Renal cortex interstitium (tissue), 11 donors: ENCODE data around the gene TXNDC17. TPM values are rescaled to one million over a fixed set of nuclear protein-coding genes. Genes with fewer than 3 reads are reported as not detected.

Source experiments
- DNase-seq, 11 donors: peaks; one replicate each; pipeline ENCODE4 v3.0.0-alpha.2; 2013; ENCODE audit warnings: low read depth in 9 of 11, low spot score in 4 of 11; ENCODE audit errors: extremely low read depth in 1 of 11
- polyA plus RNA-seq, 3 donors: library from polyadenylated mRNA; unstranded; fragments of 120-200 nt; gene quantifications; one replicate each; pipeline ENCODE4 v1.2.1, GENCODE V29; 2013; ENCODE audit not compliant: insufficient read length in 3 of 3

Gene TXNDC17
- polyA plus RNA-seq, 3 donors, result 80.4 to 104 (median 96.3) TPM

- DNase-seq, result no peak
These were observed 29.6 kb upstream of the TXNDC17 start for GRCh38 chr17:6611231-6611630.

DNA sequence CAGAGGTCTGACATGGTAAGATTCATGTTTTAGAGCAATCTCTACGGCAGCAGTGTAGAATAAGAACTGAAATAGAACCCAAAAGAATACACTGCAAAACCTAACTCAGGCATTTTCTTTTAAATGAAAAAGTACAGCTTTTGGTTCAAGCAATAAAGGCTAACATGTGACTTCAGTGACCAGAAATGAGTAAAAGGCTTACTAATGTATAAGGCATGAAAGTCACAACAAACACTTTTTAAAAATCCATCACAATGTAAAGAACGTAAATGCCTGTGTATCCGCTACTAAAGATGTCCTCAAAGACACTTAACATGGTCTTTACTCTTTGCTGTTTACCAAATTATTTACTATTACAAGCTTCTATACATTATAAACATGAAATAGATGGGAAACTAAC is 16.9 kb upstream of the TXNDC17 start:
- DNase-seq, result no peak

GRCh38 chr17:6626616-6627015 is 14.2 kb upstream of the TXNDC17 start:
- no peak for DNase-seq

GRCh38 chr17:6627019-6627418 is 13.8 kb upstream of the TXNDC17 start:
- no peak for DNase-seq

GRCh38 chr17:6630390-6630789 is 10.5 kb upstream of the TXNDC17 start:
- DNase-seq, result no peak

DNA sequence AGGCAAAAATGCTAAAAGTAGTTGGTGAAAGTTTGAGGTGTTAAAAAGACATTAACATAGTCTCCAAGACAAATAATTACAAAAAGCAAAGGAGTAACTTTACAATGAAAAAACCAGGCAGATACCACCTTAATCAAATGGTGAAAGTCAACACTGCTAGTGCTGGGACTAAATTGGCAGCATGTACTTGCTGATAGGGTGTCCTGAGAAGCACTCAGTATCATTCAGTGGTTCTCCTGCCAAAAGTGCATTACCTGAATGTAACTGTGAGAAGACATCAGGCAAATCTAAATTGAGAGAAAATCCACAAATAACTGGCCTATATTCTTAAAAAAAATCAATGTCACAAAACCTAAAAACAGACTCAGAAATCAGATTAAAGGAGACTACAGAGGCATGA is 8.3 kb upstream of the TXNDC17 start:
- no peak for DNase-seq

DNA sequence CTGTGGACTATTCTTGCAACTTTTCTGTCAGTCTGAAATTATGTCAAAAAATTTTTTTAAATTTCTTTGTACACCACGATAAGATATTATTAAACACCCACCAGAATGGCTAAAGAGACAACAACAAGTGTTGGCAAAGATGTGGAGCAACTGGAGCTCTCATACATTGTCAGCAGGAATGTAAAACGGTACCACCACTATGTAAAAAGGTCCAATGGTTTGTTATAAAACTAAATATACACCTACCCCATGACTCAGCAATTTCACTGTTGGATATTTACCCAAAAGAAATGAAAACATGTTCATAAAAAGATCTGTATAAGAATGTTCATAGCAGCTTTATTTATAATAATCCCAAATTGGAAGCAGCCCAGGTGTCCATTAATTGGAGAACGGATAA is 7.6 kb upstream of the TXNDC17 start:
- no peak for DNase-seq

GRCh38 chr17:6636105-6636504 is 4.8 kb upstream of the TXNDC17 start:
- no peak for DNase-seq

GRCh38 chr17:6636616-6637457 is 4.0 kb upstream of the TXNDC17 start:
- no peak for DNase-seq

DNA sequence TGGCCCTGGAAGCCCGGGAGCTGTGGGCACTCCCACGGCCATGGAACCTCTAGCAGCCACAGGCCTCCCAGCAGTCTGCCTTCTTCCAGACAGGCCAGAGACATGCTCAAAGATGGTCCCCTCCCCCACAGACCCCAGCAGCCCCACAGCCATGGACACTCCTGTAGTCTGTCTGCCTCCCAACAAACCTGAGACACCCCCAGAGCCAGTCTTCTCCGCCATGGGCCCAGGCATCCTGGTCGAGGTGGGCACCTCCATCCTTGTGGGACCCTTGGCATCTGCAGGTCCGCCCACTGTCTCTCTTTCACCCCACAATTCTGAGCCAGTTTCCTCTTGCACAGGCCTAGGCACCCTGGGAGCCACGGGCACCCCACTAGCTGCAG is 3.4 kb upstream of the TXNDC17 start:
- DNase-seq, result no peak

- DNase-seq, result no peak
These were observed 2.6 kb upstream of the TXNDC17 start for GRCh38 chr17:6638046-6638908.

DNA sequence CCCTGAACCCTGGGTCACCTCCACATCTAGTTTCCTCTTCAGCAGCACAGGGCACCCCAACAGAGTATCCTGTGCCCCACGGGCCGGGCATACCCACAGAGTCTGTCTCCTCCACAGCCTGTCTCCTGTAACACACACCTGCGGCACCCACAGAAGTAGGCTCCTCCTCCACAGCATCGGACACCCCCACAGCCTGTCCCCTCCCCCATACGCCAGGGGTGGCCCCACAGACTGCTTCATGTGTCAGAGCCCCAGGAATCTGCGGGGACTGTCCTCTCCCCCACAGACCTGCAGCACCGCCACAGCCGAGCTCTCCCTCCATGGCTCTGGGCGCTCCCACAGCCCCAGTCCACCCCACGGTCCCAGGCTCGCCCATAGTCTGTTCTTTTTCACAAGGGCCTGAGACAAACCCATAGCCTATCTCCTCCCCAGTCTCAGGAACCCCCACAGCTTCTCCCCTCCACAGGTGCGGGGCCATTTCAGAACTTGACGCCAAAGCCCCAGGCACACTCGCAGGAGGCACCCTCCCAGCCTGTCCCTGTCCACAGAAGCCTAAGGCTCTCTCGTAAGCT is 1.8 kb upstream of the TXNDC17 start:
- DNase-seq, result no peak

GRCh38 chr17:6639586-6640535 is 999 bp upstream of the TXNDC17 start:
- no peak for DNase-seq

- DNase-seq, result no peak
These were observed 495 bp downstream of the TXNDC17 start for GRCh38 chr17:6641247-6641863.

- no peak for DNase-seq
These were observed 1.7 kb downstream of the TXNDC17 start for GRCh38 chr17:6642592-6642991.

- DNase-seq, result no peak
These were observed 2.7 kb downstream of the TXNDC17 start for GRCh38 chr17:6643451-6644125.

GRCh38 chr17:6648181-6648580 is 7.3 kb downstream of the TXNDC17 start:
- no peak for DNase-seq

DNA sequence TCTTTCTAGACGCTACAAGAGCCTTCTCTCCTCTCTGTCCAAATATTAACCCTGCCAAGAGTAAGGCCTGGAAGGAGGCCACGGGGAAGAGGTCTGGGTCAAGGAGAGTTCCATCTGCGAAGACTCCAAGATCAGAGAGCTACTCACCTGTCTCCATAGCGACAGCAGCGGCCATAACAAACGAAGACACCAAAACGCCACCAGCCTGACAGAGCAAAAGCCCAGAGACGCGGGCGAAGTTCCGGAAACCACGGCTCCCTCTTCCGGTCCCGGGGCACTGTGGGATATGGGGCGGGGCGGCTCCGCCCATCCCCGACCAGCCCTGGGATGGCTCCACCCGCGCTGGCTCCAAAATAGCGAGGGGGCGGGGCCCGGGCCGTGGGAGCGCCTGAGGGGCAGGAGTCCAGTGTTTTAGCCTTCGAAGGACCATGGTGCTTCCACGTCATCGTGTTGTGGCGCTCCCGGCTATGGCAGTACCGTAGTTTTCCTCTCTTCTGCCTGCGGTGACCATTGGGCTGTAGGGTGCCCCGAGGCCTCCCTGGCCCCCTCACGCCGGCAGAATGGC is 10.6 kb downstream of the TXNDC17 start, which contains the start of the genes C17orf100 and MED31:
Gene C17orf100 (plus strand): TSS at position 409 of the 565 bp plus-strand sequence. CDS start 152 bp downstream, at position 561.
Gene MED31 (minus strand): TSS at position 252 of the 565 bp plus-strand sequence. CDS start 77 bp downstream, at position 175.
- peak; percentile 76 to 92 (median 90) for DNase-seq
